H1 (cell line): Measurements from ENCODE around the gene NRN1. TPM values are rescaled to one million over a fixed set of nuclear protein-coding genes. Genes with fewer than 3 reads are reported as not detected.

Experiments
- CTCF ChIA-PET: fragments of 300-600 bp; sonication (Branson Sonifier 250); formaldehyde crosslinking; loops from one replicate; lab custom pipeline; 2021; ENCODE audit not compliant: partially characterized antibody; lab: Charles Lee
- POLR2A ChIA-PET: fragments of 300-600 bp; sonication (Branson Sonifier 250); formaldehyde crosslinking; loops from one replicate; lab custom pipeline; 2021; ENCODE audit warnings: inconsistent platforms; ENCODE audit not compliant: partially characterized antibody; lab: Charles Lee
- DNase-seq, 2 experiments: peaks; one replicate each; pipeline versions ENCODE4 v3.0.0 to v3.0.0-alpha.2; 2010 to 2022; ENCODE audit warnings: low spot score in 2 of 2, low read depth in 1 of 2, mixed read lengths in 1 of 2
- FAIRE-seq: peaks from 2 replicates; lab custom pipeline; 2011; peaks lifted over from hg19 to GRCh38; lab: Jason Lieb, UNC
- H2AFZ ChIP-seq: 2 replicates; pipeline ENCODE4 v1.8.1; 2012; ENCODE audit warnings: low read length, inconsistent platforms
- H2AK5ac ChIP-seq: 2 replicates; pipeline ENCODE4 v1.6.1; 2013; ENCODE audit warnings: low read depth, low read length
- H2BK120ac ChIP-seq: replicated peaks from 2 replicates; pipeline ENCODE3; 2013; ENCODE audit warnings: low read depth, low read length, inconsistent platforms
- H2BK12ac ChIP-seq: 2 replicates; pipeline ENCODE4 v1.6.1; 2013; ENCODE audit warnings: low read depth, low read length
- H2BK15ac ChIP-seq: 2 replicates; pipeline ENCODE4 v1.6.1; 2013; ENCODE audit warnings: low read length
- H2BK20ac ChIP-seq: 2 replicates; pipeline ENCODE4 v1.6.1; 2013; ENCODE audit warnings: low read length
- H2BK5ac ChIP-seq: 2 replicates; pipeline ENCODE4 v1.6.1; 2013; ENCODE audit warnings: low read depth, low read length
- H3K14ac ChIP-seq: 2 replicates; pipeline ENCODE4 v1.6.1; 2013; ENCODE audit warnings: inconsistent platforms; ENCODE audit not compliant: insufficient read length
- H3K18ac ChIP-seq: 2 replicates; pipeline ENCODE4 v1.6.1; 2013; ENCODE audit warnings: low read length; ENCODE audit errors: extremely low read depth
- H3K23ac ChIP-seq: 2 replicates; pipeline ENCODE4 v1.6.1; 2013; ENCODE audit warnings: inconsistent platforms; ENCODE audit not compliant: insufficient read length
- H3K23me2 ChIP-seq: 2 replicates; pipeline ENCODE4 v1.6.1; 2013; ENCODE audit warnings: low read depth, low read length
- H3K27ac ChIP-seq: 2 replicates; pipeline ENCODE4 v1.6.1; 2011; ENCODE audit warnings: low read depth, low read length, inconsistent platforms
- H3K27me3 ChIP-seq, 4 experiments: replicated peaks in 1 of 4; 1 replicate in 1 of 4; 2 replicates in 3 of 4; pipeline versions ENCODE4 v1.6.1 to v1.8.1; 2011 to 2013; ENCODE audit warnings: low read length in 3 of 4, mild to moderate bottlenecking in 3 of 4, inconsistent platforms in 2 of 4, mixed read lengths in 2 of 4, moderate library complexity in 1 of 4; ENCODE audit not compliant: control insufficient read depth in 3 of 4, insufficient read depth in 3 of 4; ENCODE audit errors: extremely low read depth in 1 of 4
- H3K36me3 ChIP-seq, 4 experiments: 2 replicates each; pipeline versions ENCODE4 v1.6.1 to v1.8.1; 2011 to 2013; ENCODE audit warnings: mild to moderate bottlenecking in 4 of 4, low read length in 3 of 4, moderate library complexity in 2 of 4, control low read depth in 1 of 4, inconsistent platforms in 1 of 4; ENCODE audit not compliant: insufficient read depth in 4 of 4, control insufficient read depth in 2 of 4
- H3K4ac ChIP-seq: replicated peaks from 2 replicates; pipeline ENCODE3; 2013; ENCODE audit warnings: low read length, low read depth, mixed read lengths, inconsistent platforms; ENCODE audit not compliant: insufficient read length
- H3K4me1 ChIP-seq, 4 experiments: replicated peaks in 1 of 4; 1 replicate in 1 of 4; 2 replicates in 3 of 4; pipeline versions ENCODE4 v1.6.1 to v1.8.1; 2011 to 2013; ENCODE audit warnings: low read length in 3 of 4, inconsistent platforms in 2 of 4, mixed read lengths in 1 of 4; ENCODE audit not compliant: insufficient read depth in 4 of 4, control insufficient read depth in 3 of 4
- H3K4me2 ChIP-seq, 2 experiments: 2 replicates each; pipeline versions ENCODE4 v1.6.1 to v1.8.1; 2011 to 2013; ENCODE audit warnings: low read depth in 2 of 2, low read length in 2 of 2, control low read depth in 1 of 2, inconsistent platforms in 1 of 2, mild to moderate bottlenecking in 1 of 2; ENCODE audit not compliant: insufficient read depth in 1 of 2
- H3K4me3 ChIP-seq, 4 experiments: fragments of 200-600, 300-600 bp in 1 of 4; sonication (generic), shearing (Covaris generic), sonication (Bioruptor Twin) in 1 of 4; 2 replicates each; pipeline versions ENCODE4 v1.5.1 to v1.8.1; 2011 to 2016; ENCODE audit warnings: low read length in 4 of 4, low read depth in 3 of 4, control low read depth in 2 of 4, inconsistent platforms in 2 of 4, mild to moderate bottlenecking in 2 of 4, mixed read lengths in 1 of 4, moderate library complexity in 1 of 4; ENCODE audit not compliant: insufficient read depth in 2 of 4; ENCODE audit errors: extremely low read depth in 1 of 4
- H3K56ac ChIP-seq: replicated peaks from 2 replicates; pipeline ENCODE3; 2013; ENCODE audit warnings: low read depth, mild to moderate bottlenecking, mixed read lengths, low read length, inconsistent platforms; ENCODE audit not compliant: insufficient read length
- H3K79me1 ChIP-seq: 2 replicates; pipeline ENCODE4 v1.6.1; 2013; ENCODE audit warnings: low read depth, low read length, control low read depth
- H3K79me2 ChIP-seq, 2 experiments: 2 replicates each; pipeline versions ENCODE4 v1.6.1 to v1.8.1; 2012 to 2013; ENCODE audit warnings: low read length in 2 of 2, mild to moderate bottlenecking in 2 of 2, inconsistent platforms in 1 of 2; ENCODE audit not compliant: insufficient read depth in 2 of 2, control insufficient read depth in 1 of 2
- H3K9ac ChIP-seq, 4 experiments: replicated peaks in 1 of 4; 1 replicate in 1 of 4; 2 replicates in 3 of 4; pipeline versions ENCODE4 v1.6.1 to v1.8.1; 2011 to 2013; ENCODE audit warnings: low read depth in 3 of 4, low read length in 3 of 4, control low read depth in 2 of 4, mild to moderate bottlenecking in 2 of 4, moderate library complexity in 2 of 4, inconsistent platforms in 1 of 4; ENCODE audit errors: extremely low read depth in 1 of 4
- H3K9me3 ChIP-seq, 2 experiments: 2 replicates each; pipeline versions ENCODE4 v1.6.1 to v1.8.1; 2012 to 2013; ENCODE audit warnings: mild to moderate bottlenecking in 2 of 2, moderate library complexity in 2 of 2, control low read depth in 1 of 2, inconsistent platforms in 1 of 2, low read depth in 1 of 2, low read length in 1 of 2, mixed read lengths in 1 of 2; ENCODE audit not compliant: insufficient read depth in 2 of 2
- H4K20me1 ChIP-seq, 2 experiments: replicated peaks in 1 of 2; 2 replicates each; pipeline versions ENCODE3 to v1.8.1; 2011 to 2013; ENCODE audit warnings: inconsistent platforms in 2 of 2, low read length in 2 of 2, mild to moderate bottlenecking in 1 of 2; ENCODE audit not compliant: insufficient read depth in 2 of 2, control insufficient read depth in 1 of 2
- H4K5ac ChIP-seq: 2 replicates; pipeline ENCODE4 v1.6.1; 2013; ENCODE audit warnings: low read length, low read depth, mixed read lengths, inconsistent platforms; ENCODE audit not compliant: insufficient read length
- H4K8ac ChIP-seq: 2 replicates; pipeline ENCODE4 v1.8.0; 2013; ENCODE audit warnings: mild to moderate bottlenecking, moderate library complexity, low read length, inconsistent platforms; ENCODE audit not compliant: insufficient read depth; ENCODE audit errors: extremely low read depth
- H4K91ac ChIP-seq: replicated peaks from 2 replicates; pipeline ENCODE3; 2013; ENCODE audit warnings: low read length, mixed read lengths, inconsistent platforms; ENCODE audit not compliant: insufficient read length
- CBX5 ChIP-seq: fragments of 300-800, 300-1000 bp; sonication (generic); IDR thresholded peaks from 2 replicates; pipeline ENCODE4 v1.7.1; 2016; ENCODE audit warnings: antibody characterized with exemption, low read length, low read depth
- CBX8 ChIP-seq: fragments of 300-800, 300-1000 bp; sonication (generic); IDR thresholded peaks from 2 replicates; pipeline ENCODE4 v1.7.1; 2016; ENCODE audit warnings: low read depth, low read length, borderline replicate concordance
- CEBPB ChIP-seq: IDR thresholded peaks from 2 replicates; pipeline ENCODE4 v1.6.1; 2012; ENCODE audit warnings: low read depth, low read length
- CHD2 ChIP-seq: IDR thresholded peaks from 2 replicates; pipeline ENCODE4 v1.6.1; 2012; ENCODE audit warnings: low read length, improper control_type of control experiment
- JUN ChIP-seq: IDR thresholded peaks from 2 replicates; pipeline ENCODE4 v1.6.1; 2011; ENCODE audit warnings: low read depth, mild to moderate bottlenecking, improper control_type of control experiment, low read length
- JUND ChIP-seq: IDR thresholded peaks from 2 replicates; pipeline ENCODE4 v1.6.1; 2011; ENCODE audit warnings: mild to moderate bottlenecking, improper control_type of control experiment, low read length
- KDM1A ChIP-seq: fragments of 200-600, 300-600 bp; sonication (generic); IDR thresholded peaks from 2 replicates; pipeline ENCODE4 v1.7.1; 2016; ENCODE audit warnings: mild to moderate bottlenecking, low read length, borderline replicate concordance
- POLR2A ChIP-seq, 2 experiments: IDR thresholded peaks; 1 replicate in 1 of 2; 2 replicates in 1 of 2; pipeline ENCODE4 v1.6.1; 2011; ENCODE audit warnings: low read depth in 2 of 2, low read length in 2 of 2, mild to moderate bottlenecking in 2 of 2; ENCODE audit errors: control extremely low read depth in 1 of 2
- SP1 ChIP-seq: IDR thresholded peaks from 2 replicates; pipeline ENCODE4 v1.6.1; 2011; ENCODE audit warnings: low read depth, low read length
- SP4 ChIP-seq: IDR thresholded peaks from 2 replicates; pipeline ENCODE4 v1.6.1; 2012; ENCODE audit warnings: low read length, inconsistent platforms
- SUZ12 ChIP-seq: fragments of 200-600 bp; sonication (generic); IDR thresholded peaks from 2 replicates; pipeline ENCODE4 v1.6.1; 2012; ENCODE audit warnings: mild to moderate bottlenecking, inconsistent platforms, low read length, moderate library complexity, mixed read lengths
- TAF7 ChIP-seq: optimal IDR thresholded peaks from 2 replicates; pipeline ENCODE3; 2011; ENCODE audit warnings: low read depth, mild to moderate bottlenecking, inconsistent platforms, low read length, moderate library complexity, borderline replicate concordance
- WGBS, 2 experiments: shearing (Covaris generic) in 1 of 2; methylation state at CpG; one replicate each; pipeline versions ENCODE4 v1.1.6 to v1.1.7; 2013 to 2015; ENCODE audit warnings: low lambda C conversion rate in 2 of 2, mixed read lengths in 2 of 2, inconsistent platforms in 1 of 2, low coverage in 1 of 2, missing lambda C conversion rate in 1 of 2; ENCODE audit not compliant: insufficient replicate concordance in 2 of 2, insufficient coverage in 1 of 2, insufficient read length in 1 of 2; ENCODE audit errors: extremely low coverage in 1 of 2, missing lambda C conversion rate in 1 of 2; 5-methylcytosine and 5-hydroxymethylcytosine counted together
- polyA plus RNA-seq, 7 experiments: library from polyadenylated mRNA; depleted of rRNA in 3 of 7; stranded (reverse) in 5 of 7; unstranded in 2 of 7; fragments of >200 nt in 5 of 7; fragments of 200-250 nt in 2 of 7; gene quantifications; 1 replicate in 5 of 7; 2 replicates in 1 of 7; 4 replicates in 1 of 7; pipeline versions ENCODE4 v1.2.1 to v1.2.3, GENCODE V29; 2011 to 2013; ENCODE audit warnings: missing spikeins in 2 of 7, mixed read lengths in 2 of 7
- total RNA-seq: library from RNA; stranded (reverse); fragmentation: NEBNext Ultra II Directional; extraction: Animal tissue kit (Norgen Biotek cat#: 25700); gene quantifications from 2 replicates; pipeline ENCODE4 v1.2.1, GENCODE V29; 2021
- TF ChIP-seq, protein P1 (sequence below), 3 experiments: IDR thresholded peaks; 1 replicate in 2 of 3; 2 replicates in 1 of 3; pipeline versions ENCODE4 v1.5.1 to v1.6.1; 2011; ENCODE audit warnings: low read length in 3 of 3, mild to moderate bottlenecking in 3 of 3, inconsistent platforms in 2 of 3, low read depth in 1 of 3, moderate library complexity in 1 of 3; ENCODE audit not compliant: insufficient read depth in 1 of 3; ENCODE audit errors: control extremely low read depth in 1 of 3

NRN1 gene
- total and polyA plus RNA-seq, 2 of the 8 experiments (the other 6 are each of a cell fraction or from before 2014, with no cell fraction given), result 0.06 to 0.26 TPM

DNA sequence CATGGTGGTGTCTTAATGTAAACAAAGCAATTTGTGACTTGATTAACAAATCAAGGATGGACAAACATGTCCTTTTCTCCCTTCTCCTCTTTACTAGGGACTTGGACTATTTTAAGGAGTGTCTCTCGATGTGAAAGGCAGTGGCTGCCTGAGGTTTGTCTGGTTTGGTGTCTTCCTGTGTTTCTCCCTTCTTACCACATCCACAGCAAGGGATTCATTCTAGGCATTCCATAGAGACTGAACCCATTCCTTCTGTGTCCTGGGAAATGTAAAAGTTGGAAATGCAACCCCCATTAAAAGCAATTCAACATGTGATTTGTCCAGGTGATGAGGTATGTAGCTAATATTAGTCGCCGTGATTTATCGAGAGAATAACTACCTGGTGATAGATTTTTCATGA is 15.9 kb downstream of the NRN1 start:
- H3K14ac ChIP-seq, result no peak overlapping the region
- H3K79me1 ChIP-seq, result no peaks in the 10 kb centered on the region
- H2BK5ac ChIP-seq, result no peak overlapping the region
- no peak overlapping the region for H3K4me2 ChIP-seq
- H3K36me3 ChIP-seq, result no peaks in the 10 kb centered on the region
- peaks cover under 1 to 10% of the 10 kb centered on the region in 2 experiments for H4K20me1 ChIP-seq
- no peak overlapping the region for H2AFZ ChIP-seq
- H3K4ac ChIP-seq, result no peak overlapping the region
- H2BK120ac ChIP-seq, result no peak overlapping the region
- H3K23ac ChIP-seq, result no peak overlapping the region
- no peak overlapping the region for H3K27ac ChIP-seq
- H3K18ac ChIP-seq, result no peak overlapping the region
- H2BK12ac ChIP-seq, result no peak overlapping the region
- no peak overlapping the region for H4K5ac ChIP-seq
- ChIA-PET CTCF (interaction anchor here (0.6 to 1.4 kb wide), 2 partner anchors 34 to 532 kb away, joined by 3 read pairs; no protein-coding TSS in a partner anchor), POLR2A (interaction anchor here (0.9 kb wide), 1 partner anchor 12 kb away, joined by 3 read pairs; no protein-coding TSS in a partner anchor)
- FAIRE-seq (no peak), DNase-seq (no peak)
- H3K4me3 ChIP-seq, result no peak overlapping the region
- H2AK5ac ChIP-seq, result no peak overlapping the region
- no peak overlapping the region for H2BK20ac ChIP-seq
- H3K27me3 ChIP-seq, result peaks cover 35 to 54% (median 47%) of the 10 kb centered on the region in 4 experiments
- H3K9me3 ChIP-seq, result no peaks in the 10 kb centered on the region
- peaks cover 4 to 15% (median 8%) of the 10 kb centered on the region in 4 experiments for H3K4me1 ChIP-seq
- no peak overlapping the region for H4K8ac ChIP-seq
- no peak overlapping the region for H3K56ac ChIP-seq
- H3K23me2 ChIP-seq, result peaks cover 4% of the 10 kb centered on the region
- 95% methylated on average over 4 of the region's 4 CpGs; no CpG with 5 or more reads in 1 of the 2 experiments for WGBS, 2 experiments
- no peak overlapping the region for H2BK15ac ChIP-seq
- H4K91ac ChIP-seq, result no peak overlapping the region
- H3K9ac ChIP-seq, result no peak overlapping the region
- H3K79me2 ChIP-seq, result no peaks in the 10 kb centered on the region
- TF ChIP-seq JUND (no peak), JUN (no peak), CBX8 (no peak), SP1 (no peak), CEBPB (no peak), TAF7 (no peak), SUZ12 (no peak), SP4 (no peak), CHD2 (no peak), POLR2A (IDR thresholded peaks at IDR 0.05; ENCODE audit: control extremely low read depth in 1 of 2, low read depth in 2 of 2, low read length in 2 of 2) (no peak), KDM1A (no peak), CBX5 (no peak)
- TF ChIP-seq, protein P1, sequence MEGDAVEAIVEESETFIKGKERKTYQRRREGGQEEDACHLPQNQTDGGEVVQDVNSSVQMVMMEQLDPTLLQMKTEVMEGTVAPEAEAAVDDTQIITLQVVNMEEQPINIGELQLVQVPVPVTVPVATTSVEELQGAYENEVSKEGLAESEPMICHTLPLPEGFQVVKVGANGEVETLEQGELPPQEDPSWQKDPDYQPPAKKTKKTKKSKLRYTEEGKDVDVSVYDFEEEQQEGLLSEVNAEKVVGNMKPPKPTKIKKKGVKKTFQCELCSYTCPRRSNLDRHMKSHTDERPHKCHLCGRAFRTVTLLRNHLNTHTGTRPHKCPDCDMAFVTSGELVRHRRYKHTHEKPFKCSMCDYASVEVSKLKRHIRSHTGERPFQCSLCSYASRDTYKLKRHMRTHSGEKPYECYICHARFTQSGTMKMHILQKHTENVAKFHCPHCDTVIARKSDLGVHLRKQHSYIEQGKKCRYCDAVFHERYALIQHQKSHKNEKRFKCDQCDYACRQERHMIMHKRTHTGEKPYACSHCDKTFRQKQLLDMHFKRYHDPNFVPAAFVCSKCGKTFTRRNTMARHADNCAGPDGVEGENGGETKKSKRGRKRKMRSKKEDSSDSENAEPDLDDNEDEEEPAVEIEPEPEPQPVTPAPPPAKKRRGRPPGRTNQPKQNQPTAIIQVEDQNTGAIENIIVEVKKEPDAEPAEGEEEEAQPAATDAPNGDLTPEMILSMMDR (IDR thresholded peaks at IDR 0.05; ENCODE audit: control extremely low read depth in 1 of 3, insufficient read depth in 1 of 3, low read depth in 1 of 3, low read length in 3 of 3), result no peak
